ENCODE results near the gene KRT75. TPM values are rescaled to one million over a fixed set of nuclear protein-coding genes. Genes with fewer than 3 reads are reported as not detected.

Gene KRT75
- total RNA-seq = not detected
- polyA plus RNA-seq = not detected
- long read RNA-seq, donor 1 = 0 reads
- long read RNA-seq, donor 2 = 0 reads
- long read RNA-seq, donor 3 = 0 reads
- long read RNA-seq, donor 4 = 0 reads
- long read RNA-seq, donor 5 = 0 reads
- long read RNA-seq, donor 6 = 0 reads
- long read RNA-seq, donor 7 = 0 reads
- long read RNA-seq, donor 8 = 0 reads
- long read RNA-seq, donor 9 = 0 reads
- long read RNA-seq, donor 10 = 0 reads

DNA sequence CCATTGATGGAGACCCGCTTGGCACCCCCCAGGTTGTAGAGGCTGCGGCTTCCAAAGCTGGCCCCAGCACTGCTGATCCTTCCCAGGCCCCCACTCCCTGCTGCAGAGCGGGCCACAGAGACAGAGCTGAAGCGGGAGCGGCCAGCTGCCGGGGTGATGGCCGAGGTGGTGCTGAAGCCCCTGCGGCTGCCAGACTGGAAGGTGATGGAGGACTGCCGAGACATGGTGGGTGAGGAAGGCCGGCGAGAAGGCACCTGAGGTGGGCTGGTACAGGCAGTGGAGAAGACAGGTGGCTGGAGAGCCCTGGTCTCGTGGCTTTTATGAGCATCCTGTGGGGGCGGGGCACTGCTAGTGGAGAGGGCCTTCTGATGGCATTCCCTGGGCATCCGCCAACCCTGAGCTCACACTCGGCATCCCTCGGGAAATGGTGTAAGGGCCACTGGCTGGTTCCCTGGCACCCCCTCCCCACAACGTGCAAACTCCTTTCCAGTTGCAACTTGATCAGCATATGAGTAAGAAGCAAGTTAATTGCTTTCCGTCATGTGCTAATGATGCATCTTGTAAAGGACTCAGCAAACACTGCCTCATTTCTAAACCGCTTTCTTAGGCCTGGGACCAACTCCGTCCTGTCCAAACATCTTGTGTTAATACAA lies at the start of gene KRT75:
Gene KRT75 (minus strand): TSS at position 291 of the 653 bp plus-strand sequence. CDS start 67 bp downstream, at position 224.
- intact Hi-C loops (cut with DNase I) = no loop called here
- Histone ChIP-seq H3K27ac (no peak within 1 kb of the TSS), H3K9me3 (replicated peaks in 1 of 3) (no peaks in the 10 kb centered on the region), H3K36me3 (replicated peaks in 1 of 2) (no peaks in the 10 kb centered on the region), H3K4me3 (no peak within 1 kb of the TSS), H3K27me3 (no peaks in the 10 kb centered on the region), H3K4me1 (replicated peaks in 1 of 2) (no peaks in the 10 kb centered on the region)
- DNase-seq = no peak
- WGBS, 4 donors = 83 to 86% (median 85%) methylated on average over 13 to 20 of the region's 20 CpGs
- TF ChIP-seq POLR2A (IDR thresholded peaks at IDR 0.05) (no peak), CTCF (IDR thresholded peaks at IDR 0.05) (no peak)

- no peaks in the 10 kb centered on the region for H3K27me3 ChIP-seq
- H3K9me3 ChIP-seq (replicated peaks in 1 of 3) = no peaks in the 10 kb centered on the region
- H3K36me3 ChIP-seq (replicated peaks in 1 of 2) = no peaks in the 10 kb centered on the region
- DNase-seq = no peak
- WGBS, 4 donors = 52 to 55% (median 54%) methylated on average over 3 of the region's 3 CpGs
- intact Hi-C loops (cut with DNase I) = no loop called here
- no peak overlapping the region for H3K4me3 ChIP-seq
- TF ChIP-seq CTCF (IDR thresholded peaks at IDR 0.05) (no peak), POLR2A (IDR thresholded peaks at IDR 0.05) (no peak)
- H3K27ac ChIP-seq = no peak overlapping the region
- H3K4me1 ChIP-seq (replicated peaks in 1 of 2) = no peaks in the 10 kb centered on the region
These were observed 45.9 kb upstream of the KRT75 start for GRCh38 chr12:52480073-52480472.

GRCh38 chr12:52477651-52478050 lies 43.5 kb upstream of the KRT75 start:
- no peaks in the 10 kb centered on the region for H3K4me1 ChIP-seq (replicated peaks in 1 of 2)
- H3K4me3 ChIP-seq = no peak overlapping the region
- H3K27me3 ChIP-seq = no peaks in the 10 kb centered on the region
- intact Hi-C loops (cut with DNase I) = no loop called here
- H3K36me3 ChIP-seq (replicated peaks in 1 of 2) = no peaks in the 10 kb centered on the region
- no peak for DNase-seq
- no peak overlapping the region for H3K27ac ChIP-seq
- no peak for TF ChIP-seq CTCF (IDR thresholded peaks at IDR 0.05)
- TF ChIP-seq POLR2A (IDR thresholded peaks at IDR 0.05) = no peak
- WGBS, 4 donors = 46 to 90% (median 69%) methylated on average over 2 of the region's 2 CpGs
- no peaks in the 10 kb centered on the region for H3K9me3 ChIP-seq (replicated peaks in 1 of 3)

GRCh38 chr12:52474212-52474611 lies 40.0 kb upstream of the KRT75 start:
- intact Hi-C loops (cut with DNase I) = no loop called here
- Histone ChIP-seq H3K4me3 (no peak overlapping the region), H3K36me3 (replicated peaks in 1 of 2) (no peaks in the 10 kb centered on the region), H3K4me1 (replicated peaks in 1 of 2) (no peaks in the 10 kb centered on the region), H3K27me3 (no peaks in the 10 kb centered on the region), H3K9me3 (replicated peaks in 1 of 3) (no peaks in the 10 kb centered on the region), H3K27ac (no peak overlapping the region)
- no peak for DNase-seq
- WGBS, 4 donors = 89 to 93% (median 91%) methylated on average over 2 of the region's 2 CpGs
- TF ChIP-seq CTCF (IDR thresholded peaks at IDR 0.05) (no peak), POLR2A (IDR thresholded peaks at IDR 0.05) (no peak)

All from adrenal gland (tissue), 19 donors.